SU-DHL-6 (cell line): Measurements from ENCODE around the gene LETM1.

Experiments used
- H2AFZ ChIP-seq: fragments of 200-600 bp; sonication (generic); 2 replicates; pipeline ENCODE4 v1.6.1; 2014; ENCODE audit warnings: low read depth, mild to moderate bottlenecking, moderate library complexity, mixed read lengths, antibody characterized with exemption, low read length; ENCODE audit not compliant: severe bottlenecking
- H3F3A ChIP-seq: fragments of 200-600 bp; shearing (Covaris generic); 2 replicates; pipeline ENCODE4 v1.6.0; 2016; ENCODE audit warnings: antibody characterized with exemption, mild to moderate bottlenecking; ENCODE audit not compliant: insufficient read depth
- H3K27ac ChIP-seq: fragments of 200-600 bp; sonication (generic); 2 replicates; pipeline ENCODE4 v1.5.1; 2016; ENCODE audit warnings: low read depth, mild to moderate bottlenecking, low read length, moderate library complexity, mixed read lengths
- H3K27me3 ChIP-seq: fragments of 200-600 bp; sonication (generic), shearing (Covaris generic); 2 replicates; pipeline ENCODE4 v1.6.0; 2014; ENCODE audit warnings: mild to moderate bottlenecking, low read length
- H3K36me3 ChIP-seq: fragments of 200-600 bp; sonication (generic); 2 replicates; pipeline ENCODE4 v1.6.1; 2014; ENCODE audit warnings: mild to moderate bottlenecking, low read length, mixed read lengths
- H3K4me2 ChIP-seq: fragments of 300-600, 200-600 bp; shearing (Covaris generic), sonication (generic); 2 replicates; pipeline ENCODE4 v1.6.0; 2014; ENCODE audit warnings: low read length, low read depth, mild to moderate bottlenecking; ENCODE audit not compliant: poor library complexity, severe bottlenecking
- H3K4me3 ChIP-seq: fragments of 200-600 bp; sonication (generic); 2 replicates; pipeline ENCODE4 v1.5.1; 2014; ENCODE audit warnings: antibody characterized with exemption, low read length, mild to moderate bottlenecking, mixed read lengths; ENCODE audit not compliant: insufficient read depth, poor library complexity, severe bottlenecking
- H3K79me2 ChIP-seq: fragments of 200-600 bp; sonication (generic); 2 replicates; pipeline ENCODE4 v1.6.1; 2014; ENCODE audit warnings: mild to moderate bottlenecking, low read length, moderate library complexity; ENCODE audit not compliant: insufficient read depth
- H3K9ac ChIP-seq: fragments of 200-600 bp; sonication (generic); 2 replicates; pipeline ENCODE4 v1.7.0; 2014; ENCODE audit warnings: mild to moderate bottlenecking, low read length
- H3K9me2 ChIP-seq: fragments of 200-600 bp; sonication (generic); replicated peaks from 2 replicates; pipeline ENCODE4 v1.6.1; 2014; ENCODE audit warnings: low read length; ENCODE audit not compliant: insufficient read depth
- H3K9me3 ChIP-seq: fragments of 200-600 bp; sonication (generic); 2 replicates; pipeline ENCODE4 v1.6.1; 2014; ENCODE audit warnings: low read length, mixed read lengths; ENCODE audit not compliant: insufficient read depth
- H4K20me1 ChIP-seq: fragments of 200-600 bp; sonication (generic); 2 replicates; pipeline ENCODE4 v1.6.1; 2014; ENCODE audit warnings: low read depth, mild to moderate bottlenecking, antibody characterized with exemption, low read length, moderate library complexity, mixed read lengths
- EZH2phosphoT487 ChIP-seq: fragments of 200-600 bp; sonication (generic), shearing (Covaris generic); conservative IDR thresholded peaks from 2 replicates; pipeline ENCODE4 v1.6.1; 2018; ENCODE audit warnings: mild to moderate bottlenecking, antibody characterized with exemption, low read length, moderate library complexity, mixed read lengths
- TF ChIP-seq, protein P1 (sequence below): fragments of 200-600 bp; sonication (generic); IDR thresholded peaks from one replicate; pipeline ENCODE4 v1.5.1; 2017; ENCODE audit warnings: antibody characterized with exemption, mild to moderate bottlenecking, low read length, moderate library complexity; ENCODE audit not compliant: insufficient read depth, poor library complexity, severe bottlenecking

The LETM1 gene

DNA sequence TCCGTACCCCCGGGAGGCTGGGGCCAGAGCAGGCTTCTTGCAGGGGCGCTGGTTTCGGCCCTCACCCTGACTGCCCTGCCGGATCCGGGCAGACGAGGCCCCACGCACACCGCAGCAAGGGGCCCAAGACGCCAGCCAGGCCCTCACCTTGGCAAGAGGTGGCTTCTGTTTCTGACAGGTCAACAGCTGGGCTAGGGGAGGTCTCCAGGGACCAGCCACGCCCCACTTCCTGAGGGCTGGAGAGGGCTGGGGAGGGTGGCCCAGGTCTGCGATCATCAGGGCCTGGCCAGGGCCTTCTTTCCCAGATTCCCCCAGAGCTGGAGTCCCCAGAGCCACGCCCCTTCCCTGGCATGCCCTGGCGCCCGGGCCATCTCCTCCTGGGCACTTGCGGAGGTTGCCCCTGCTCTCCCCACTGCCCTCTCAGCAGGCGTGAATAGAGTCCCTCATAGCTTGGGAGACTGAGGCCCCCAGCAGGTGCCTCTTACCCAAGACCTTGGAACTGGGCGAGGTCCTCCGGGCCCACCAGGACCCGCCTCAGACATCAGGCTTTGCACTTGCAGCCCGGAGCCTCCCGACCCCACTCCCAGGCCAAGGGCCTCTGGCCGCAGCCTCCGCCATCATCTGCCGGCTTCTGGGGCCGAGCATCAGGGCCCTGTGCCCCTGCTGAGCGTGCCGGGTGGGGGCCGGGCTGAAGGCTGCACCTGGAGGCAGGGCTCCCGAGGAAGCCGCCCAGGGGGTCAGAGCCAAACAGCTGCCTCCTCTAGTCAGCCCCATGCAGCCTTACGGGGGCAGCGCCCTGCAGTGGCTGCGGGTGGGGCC lies 69.2 kb downstream of the LETM1 start:
- Histone ChIP-seq H3K9ac (no peak overlapping the region), H3K4me2 (no peak overlapping the region), H3K36me3 (no peaks in the 10 kb centered on the region), H2AFZ (no peak overlapping the region), H3K79me2 (no peaks in the 10 kb centered on the region), H3K4me3 (no peak overlapping the region), H3K27ac (no peak overlapping the region), H3K9me3 (no peaks in the 10 kb centered on the region), H3K9me2 (no peaks in the 10 kb centered on the region), H3K27me3 (no peaks in the 10 kb centered on the region), H3F3A (no peaks in the 10 kb centered on the region), H4K20me1 (no peaks in the 10 kb centered on the region)
- TF ChIP-seq, protein P1, sequence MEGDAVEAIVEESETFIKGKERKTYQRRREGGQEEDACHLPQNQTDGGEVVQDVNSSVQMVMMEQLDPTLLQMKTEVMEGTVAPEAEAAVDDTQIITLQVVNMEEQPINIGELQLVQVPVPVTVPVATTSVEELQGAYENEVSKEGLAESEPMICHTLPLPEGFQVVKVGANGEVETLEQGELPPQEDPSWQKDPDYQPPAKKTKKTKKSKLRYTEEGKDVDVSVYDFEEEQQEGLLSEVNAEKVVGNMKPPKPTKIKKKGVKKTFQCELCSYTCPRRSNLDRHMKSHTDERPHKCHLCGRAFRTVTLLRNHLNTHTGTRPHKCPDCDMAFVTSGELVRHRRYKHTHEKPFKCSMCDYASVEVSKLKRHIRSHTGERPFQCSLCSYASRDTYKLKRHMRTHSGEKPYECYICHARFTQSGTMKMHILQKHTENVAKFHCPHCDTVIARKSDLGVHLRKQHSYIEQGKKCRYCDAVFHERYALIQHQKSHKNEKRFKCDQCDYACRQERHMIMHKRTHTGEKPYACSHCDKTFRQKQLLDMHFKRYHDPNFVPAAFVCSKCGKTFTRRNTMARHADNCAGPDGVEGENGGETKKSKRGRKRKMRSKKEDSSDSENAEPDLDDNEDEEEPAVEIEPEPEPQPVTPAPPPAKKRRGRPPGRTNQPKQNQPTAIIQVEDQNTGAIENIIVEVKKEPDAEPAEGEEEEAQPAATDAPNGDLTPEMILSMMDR = no peak
- TF ChIP-seq EZH2phosphoT487 = no peak

DNA sequence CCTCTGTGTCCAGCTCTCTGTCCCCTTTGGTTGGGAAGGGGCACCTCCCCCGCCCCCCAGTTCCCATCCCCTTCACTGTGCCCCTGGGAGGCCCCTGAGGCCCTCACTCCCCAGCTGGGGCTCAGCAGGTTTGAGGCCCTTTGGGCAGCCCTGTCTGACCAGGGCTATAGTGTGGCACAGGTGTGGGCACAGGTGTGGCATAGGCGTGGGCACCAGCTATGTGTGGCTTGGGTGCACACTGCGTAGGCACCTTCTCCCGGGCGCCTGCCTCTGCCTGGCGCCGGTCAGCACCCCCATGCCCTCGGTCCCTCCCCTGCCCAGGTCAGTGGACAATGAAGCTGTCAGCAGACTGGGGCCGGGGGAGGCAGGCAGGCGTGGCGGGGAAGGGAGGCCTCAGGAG lies 70.4 kb downstream of the LETM1 start:
- Histone ChIP-seq H3K9ac (no peak overlapping the region), H3K9me2 (no peaks in the 10 kb centered on the region), H3K27me3 (no peaks in the 10 kb centered on the region), H3K4me2 (no peak overlapping the region), H3K4me3 (no peak overlapping the region), H3K36me3 (no peaks in the 10 kb centered on the region), H2AFZ (no peak overlapping the region), H3K9me3 (no peaks in the 10 kb centered on the region), H3K79me2 (no peaks in the 10 kb centered on the region), H3K27ac (no peak overlapping the region), H3F3A (no peaks in the 10 kb centered on the region), H4K20me1 (no peaks in the 10 kb centered on the region)
- TF ChIP-seq, protein P1 = no peak
- TF ChIP-seq EZH2phosphoT487 = no peak

DNA sequence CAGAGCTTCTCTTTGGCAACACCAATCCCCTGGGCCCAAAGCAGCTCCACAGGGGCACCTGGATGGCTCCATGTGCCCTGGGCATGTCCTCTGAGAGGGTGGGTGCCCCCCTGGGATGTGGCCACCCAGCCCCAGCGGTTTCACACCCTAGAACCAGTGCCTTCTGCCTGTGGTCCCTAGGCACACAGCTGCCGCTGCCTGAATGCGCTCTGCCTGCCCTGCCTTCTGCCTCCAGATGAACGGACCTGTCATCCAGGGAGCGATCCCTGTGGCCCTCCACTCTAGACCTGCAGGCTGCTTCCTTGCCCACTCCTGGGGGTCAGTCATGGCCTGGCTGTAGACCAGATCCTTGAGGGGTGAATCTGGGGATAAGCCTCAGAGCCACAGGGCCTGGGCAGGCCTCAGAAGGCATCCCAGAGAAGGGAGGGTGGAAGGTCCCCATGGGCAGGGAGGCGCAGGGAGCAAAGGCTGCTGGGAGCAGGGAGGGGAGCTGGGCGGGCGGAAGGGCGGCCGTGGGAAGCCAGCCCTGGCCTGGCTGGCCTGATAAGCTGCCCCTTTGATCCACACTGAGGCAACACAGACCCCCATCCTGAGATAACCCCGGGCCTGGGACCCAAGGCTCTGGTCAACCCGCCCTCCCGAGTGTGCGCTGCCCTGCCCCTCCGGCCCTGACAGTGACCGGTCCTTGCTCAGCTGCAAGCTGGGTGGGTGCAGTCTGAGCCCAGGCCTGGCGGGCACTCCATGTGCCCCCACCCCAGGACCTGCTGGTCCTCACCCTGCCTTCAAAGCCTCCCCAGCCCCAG lies 71.0 kb downstream of the LETM1 start:
- Histone ChIP-seq H2AFZ (no peak overlapping the region), H3F3A (no peaks in the 10 kb centered on the region), H3K9me3 (no peaks in the 10 kb centered on the region), H3K4me2 (no peak overlapping the region), H3K27me3 (no peaks in the 10 kb centered on the region), H3K9me2 (no peaks in the 10 kb centered on the region), H3K9ac (no peak overlapping the region), H4K20me1 (no peaks in the 10 kb centered on the region), H3K79me2 (no peaks in the 10 kb centered on the region), H3K36me3 (no peaks in the 10 kb centered on the region), H3K27ac (no peak overlapping the region), H3K4me3 (no peak overlapping the region)
- TF ChIP-seq, protein P1 = no peak
- no peak for TF ChIP-seq EZH2phosphoT487
